GM19238 (cell line): ENCODE results near the gene TNS1.

Experiments
- DNase-seq: peaks from one replicate; pipeline ENCODE4 v3.0.0; 2011; ENCODE audit warnings: low spot score; ENCODE audit not compliant: insufficient read length

Gene TNS1

DNA sequence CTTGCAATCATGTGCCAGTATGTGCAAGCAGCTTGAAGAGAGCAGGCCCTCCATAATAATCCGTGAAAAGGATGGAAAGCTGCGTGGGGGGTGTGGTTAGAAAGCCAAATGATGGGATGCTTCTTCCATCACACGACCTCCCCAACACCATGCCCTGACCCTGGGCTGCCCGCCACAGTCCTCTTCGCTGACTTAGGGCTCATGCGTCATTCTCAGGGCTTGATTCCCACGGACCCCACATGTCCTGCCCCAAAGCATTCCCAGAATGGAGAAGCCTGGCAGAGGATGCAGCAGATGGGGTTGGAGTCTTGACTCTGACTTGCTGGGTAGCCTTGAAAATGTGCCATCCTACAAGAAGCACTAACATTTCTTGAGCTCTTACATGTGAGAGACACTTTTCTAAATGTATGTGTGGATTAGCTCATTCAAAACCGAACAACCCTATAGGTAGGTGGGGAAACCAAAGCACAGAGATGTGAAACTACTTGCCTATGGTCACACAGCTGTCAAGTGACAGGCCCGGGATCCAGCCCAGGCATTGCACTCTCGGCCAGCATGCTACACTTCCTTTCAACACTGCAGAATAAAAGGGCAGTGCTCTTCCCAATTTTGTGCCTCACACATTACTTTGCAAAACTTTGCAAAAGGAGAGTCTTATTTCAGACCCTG is 3.7 kb downstream of the TNS1 start:
- no peak for DNase-seq

DNA sequence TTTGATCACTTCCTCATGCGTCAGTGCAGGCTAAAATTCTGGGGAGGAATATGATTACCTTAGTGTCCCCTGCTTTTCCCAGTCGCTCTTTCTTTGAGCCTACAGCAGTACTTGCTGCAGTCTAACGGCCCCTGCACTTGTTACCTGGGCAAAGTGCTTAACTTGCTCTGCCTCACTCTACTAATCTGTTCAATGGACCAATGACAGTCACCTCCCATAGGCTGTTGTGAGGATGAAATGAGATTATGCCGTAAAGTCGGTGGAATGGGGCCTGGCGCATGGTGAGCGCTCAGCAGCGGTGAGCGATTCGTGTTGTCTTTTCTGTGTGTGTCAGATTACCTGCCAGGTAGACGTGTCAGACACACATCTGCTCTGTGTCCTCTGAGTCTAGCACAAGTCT is 5.3 kb downstream of the TNS1 start:
- no peak for DNase-seq

DNA sequence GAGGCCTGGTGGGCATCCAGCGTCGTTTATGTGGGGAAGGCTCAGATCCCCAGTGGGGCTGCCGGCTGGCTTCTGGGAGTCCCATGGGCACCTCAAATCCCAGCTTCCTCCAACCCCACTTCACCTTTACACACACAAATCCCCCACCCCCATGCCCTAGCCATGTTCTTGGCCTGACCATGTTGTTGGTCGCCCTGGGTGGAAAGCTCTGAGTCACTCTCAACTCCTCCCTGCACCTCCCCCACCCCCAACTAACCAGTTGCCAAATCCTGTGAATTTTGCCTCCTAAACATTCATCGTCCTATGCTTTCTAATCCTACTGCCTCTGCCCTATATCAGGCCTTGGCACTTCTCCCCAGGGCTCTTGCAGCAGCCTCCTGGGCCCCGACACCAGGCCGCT is 6.4 kb downstream of the TNS1 start:
- DNase-seq = no peak

DNA sequence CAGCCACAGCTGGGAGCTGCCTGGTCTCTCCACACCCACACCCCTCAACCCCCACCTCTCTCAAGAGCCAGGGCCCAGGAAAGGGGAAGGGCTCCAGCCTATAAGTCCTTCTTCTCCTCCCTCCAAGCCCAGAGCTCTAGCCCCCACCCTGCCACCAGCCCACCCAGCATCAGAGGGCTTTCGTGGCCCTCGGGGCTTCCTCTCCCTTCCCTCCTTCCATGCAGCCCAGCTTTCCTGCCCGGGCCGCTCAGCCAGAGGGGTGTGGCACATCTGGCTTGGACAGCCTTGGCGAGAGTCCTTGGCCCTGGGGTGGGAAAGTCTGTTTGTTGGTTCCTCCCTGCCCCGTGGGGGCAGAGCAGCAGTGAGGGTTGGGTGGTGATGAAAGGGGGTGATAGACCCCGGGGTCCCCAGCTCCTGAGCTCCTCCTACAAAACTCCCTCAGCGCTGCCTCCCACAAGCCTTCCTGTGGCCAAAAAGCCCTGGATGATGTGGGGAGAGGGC is 7.0 kb downstream of the TNS1 start:
- DNase-seq = no peak

DNA sequence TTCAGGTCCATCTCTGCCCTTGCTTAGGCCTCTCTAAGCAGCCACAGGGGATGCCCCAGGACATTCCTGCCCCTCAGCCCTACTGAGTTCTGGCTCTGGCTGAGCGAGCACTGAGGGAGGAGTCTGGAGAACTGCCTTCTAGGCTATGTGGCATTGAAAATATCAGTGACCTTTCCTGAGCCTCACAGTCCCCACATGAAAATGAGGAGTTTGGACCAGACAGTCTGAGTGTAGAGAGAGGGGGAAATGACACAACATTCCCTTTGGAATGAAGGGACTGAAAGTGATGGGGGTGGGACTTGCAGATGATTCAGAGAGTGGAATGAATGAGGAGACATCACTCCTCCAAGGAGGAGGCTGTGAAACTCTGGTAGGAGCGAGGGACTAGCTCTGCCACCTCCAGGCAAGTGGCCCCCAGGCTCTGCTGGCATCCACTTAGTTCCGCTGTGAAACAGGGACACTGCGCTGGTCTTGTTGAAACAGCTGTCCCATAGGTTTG is 8.0 kb downstream of the TNS1 start:
- no peak for DNase-seq

DNA sequence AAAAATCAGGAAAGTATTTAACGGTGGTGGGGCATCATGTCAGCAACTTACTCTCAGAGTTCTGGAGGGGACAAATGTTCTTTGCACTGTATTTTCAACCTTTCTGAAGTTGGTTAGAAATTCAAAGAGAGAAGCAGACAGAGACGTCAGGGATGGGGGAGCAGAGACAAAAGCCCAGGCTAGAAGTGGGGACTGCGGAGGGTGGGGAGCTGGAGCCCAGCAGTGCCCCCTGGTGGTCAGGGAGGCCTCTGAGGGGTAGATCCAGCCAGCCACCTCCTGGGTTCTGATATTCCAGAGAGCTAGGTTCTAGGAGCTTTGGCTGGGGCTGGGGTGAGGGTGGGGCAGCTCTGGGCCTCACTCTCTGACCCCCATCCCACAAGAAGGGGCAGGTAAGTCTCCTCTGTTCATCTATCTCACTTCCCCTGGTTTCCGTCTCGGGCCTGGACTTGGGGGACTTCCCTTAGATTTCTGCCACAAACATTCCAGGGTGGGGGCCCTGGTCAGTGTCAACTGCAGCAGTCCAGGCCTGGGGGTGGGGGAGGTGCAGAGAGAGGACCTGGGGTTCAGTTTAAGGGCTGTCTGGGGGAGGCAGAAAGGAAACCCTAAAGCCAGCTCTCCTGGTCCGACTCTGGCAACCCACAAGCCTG is 8.9 kb downstream of the TNS1 start:
- DNase-seq = peak; percentile 69

DNA sequence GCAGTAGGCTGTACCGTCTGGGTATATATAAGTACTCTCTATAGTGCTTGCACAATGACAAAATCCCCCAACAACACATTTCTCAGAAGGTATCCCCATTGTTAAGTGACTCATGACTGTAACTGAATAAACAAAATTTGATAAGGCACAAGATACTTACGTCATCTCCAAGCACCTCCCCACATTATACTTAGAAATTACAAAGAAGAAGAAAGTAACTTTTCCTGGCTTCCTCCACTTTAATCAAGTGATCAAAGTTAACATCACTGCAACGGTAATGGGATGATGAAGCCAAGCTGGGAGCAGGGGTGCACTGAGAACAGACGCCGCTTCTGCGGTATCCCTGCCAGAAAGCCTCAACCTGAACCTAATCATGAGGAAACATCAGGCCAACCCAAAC is 9.7 kb downstream of the TNS1 start:
- DNase-seq = no peak

DNA sequence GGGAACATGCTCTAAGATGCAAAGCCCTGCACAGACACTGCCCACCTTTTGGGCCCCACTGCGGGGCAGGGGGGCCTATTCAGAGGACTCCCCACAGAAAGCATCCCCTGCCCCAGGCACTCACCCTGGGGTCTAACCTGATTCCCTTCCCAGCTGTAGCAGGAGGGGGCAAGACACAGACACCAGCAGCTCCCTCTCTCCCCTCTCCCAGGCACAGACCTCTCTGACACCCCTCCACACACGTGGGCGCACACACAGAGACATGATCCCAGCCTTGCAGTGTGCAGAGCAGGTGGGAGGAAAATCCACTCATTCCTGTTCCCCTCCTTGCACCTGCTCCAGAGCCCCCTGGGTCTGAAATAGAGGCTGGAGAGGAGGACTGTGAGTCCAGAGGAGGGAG is 10.7 kb downstream of the TNS1 start:
- no peak for DNase-seq

DNA sequence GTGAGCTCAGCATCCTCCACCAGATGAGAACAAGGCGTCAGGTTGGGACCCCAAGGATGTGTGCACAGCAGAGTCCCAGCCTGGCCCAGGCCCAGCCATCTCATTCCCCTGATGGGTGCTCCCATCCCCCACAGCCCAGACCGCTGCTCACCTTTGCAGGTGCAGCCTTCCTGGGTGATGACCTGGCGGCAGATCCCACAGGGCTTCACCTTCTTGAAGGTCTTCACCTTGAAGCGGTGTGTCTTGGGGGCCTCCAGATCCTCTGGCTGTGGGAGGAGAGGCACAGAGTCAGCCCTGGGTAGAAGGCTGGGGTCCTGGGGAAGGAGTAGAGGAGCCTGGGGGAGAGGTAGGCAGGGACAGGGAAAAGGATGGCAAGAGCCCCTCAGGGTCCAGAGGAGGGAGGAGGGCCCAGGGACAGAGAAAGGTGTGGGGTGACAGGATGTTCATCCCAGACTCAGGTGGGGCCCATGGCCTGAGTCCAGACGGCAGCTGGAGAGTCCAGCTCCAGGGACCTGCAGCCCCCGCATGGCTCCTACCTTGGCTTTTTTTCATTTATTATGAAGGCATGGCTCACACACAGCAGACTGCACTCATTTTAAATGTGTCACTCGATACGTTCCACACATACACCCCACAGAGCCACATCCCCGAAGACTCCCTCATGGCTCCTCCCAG is 11.9 kb downstream of the TNS1 start:
- DNase-seq = no peak

DNA sequence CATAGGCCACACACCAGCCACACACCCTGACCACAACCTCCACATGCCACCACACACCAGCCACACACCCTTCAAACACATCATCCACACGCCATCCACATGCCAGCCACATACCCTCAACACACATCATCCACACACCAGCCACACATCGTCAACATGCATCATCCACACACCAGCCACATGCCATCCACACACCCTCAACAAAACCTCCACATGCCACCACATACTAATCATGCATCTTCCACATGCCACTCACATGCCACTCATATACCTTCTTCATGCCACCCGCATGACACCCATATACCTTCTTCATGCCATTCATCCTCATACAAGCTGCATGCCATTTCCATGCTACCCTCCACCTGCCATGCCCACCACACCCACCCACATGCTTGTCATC is 12.4 kb downstream of the TNS1 start:
- no peak for DNase-seq

DNA sequence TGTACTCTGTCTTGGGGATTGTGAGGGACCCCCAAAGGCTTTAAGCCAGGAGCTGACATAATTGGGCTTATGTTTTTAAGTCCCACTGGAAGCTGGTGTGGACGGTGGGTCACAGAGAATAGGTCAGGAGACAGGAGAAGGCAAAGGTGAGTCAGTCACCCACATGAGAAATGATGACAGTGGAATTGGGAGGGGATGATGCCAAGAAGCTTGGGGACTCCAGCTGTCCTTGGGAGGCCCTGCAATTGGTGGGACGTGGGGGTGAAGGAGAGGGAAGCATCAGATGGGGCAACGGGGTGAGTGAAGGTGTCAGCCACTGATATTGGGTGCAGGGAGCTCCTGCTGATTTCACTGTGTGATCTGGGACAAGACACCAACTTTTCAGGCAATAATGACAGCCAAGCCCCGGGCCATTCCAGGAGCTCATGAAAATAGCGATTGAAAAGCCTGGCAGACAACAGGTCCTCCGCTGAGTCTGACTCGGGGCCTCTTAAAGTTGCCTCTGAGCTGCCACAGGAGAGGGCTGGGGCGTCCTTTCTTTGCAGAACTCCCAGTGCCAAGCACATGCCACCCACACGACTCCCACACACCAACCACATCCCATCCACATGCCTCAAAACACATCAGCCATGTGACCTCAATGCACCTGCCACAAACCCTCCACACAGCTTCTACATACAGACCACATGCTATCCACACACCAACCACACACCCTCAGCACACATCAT is 13.4 kb downstream of the TNS1 start:
- DNase-seq = no peak

DNA sequence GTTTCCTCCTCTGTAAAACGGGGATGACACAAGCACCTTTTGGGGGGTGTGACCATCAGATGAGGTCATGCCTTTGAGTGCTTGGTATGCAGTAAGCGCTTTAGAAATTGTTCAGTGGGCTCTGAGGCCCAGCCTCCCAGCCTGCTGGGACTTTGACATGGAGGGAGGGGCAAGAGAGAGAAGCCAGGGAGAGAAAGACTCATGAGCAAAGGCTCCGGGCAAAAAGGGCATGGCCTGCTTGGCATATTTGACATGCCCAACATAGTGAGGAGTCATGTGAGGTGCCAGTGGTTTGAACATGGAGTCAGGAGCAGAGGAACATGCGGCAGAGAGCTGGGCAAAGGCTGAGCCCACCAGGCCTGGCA is 14.0 kb downstream of the TNS1 start:
- no peak for DNase-seq

DNA sequence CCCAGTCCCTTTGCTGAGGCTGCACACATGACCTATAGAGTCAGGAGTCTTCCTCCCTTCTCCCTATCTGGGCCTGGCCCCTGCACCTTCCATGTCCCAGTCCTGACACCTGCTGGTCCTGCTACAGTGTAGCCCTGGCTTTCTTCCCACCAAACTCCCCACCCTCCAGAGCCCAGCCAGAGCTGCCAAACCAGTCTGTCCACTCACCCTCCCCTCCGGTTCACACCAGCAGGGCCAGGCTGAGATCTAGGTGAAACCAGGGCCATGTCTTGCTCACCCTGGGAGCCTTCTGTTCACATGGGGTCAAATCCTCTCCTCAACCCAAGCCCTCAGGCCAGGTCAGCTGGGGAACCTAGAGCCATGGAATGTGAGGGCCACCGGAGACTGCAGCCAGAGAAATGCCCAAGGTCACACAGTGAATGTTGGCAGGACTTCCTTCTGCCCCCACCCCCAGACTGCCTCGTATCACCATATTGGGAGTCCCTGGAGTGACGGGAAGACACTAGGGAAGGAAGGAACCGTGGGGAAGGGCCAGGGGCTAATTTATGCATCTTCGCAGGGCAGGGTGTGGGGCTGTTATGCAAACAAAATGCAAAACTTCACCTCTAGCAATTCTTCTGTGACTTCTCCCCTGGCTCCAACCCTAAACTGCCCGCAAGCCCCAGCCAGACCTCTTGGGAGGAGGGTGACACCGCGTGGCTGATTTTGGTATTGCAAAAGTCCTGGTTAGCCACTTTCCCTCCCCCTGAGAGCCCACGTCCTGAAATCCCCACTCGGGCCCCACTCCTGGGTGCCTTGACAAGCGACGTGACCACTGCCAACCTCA is 14.6 kb downstream of the TNS1 start:
- DNase-seq = peak; percentile 77

DNA sequence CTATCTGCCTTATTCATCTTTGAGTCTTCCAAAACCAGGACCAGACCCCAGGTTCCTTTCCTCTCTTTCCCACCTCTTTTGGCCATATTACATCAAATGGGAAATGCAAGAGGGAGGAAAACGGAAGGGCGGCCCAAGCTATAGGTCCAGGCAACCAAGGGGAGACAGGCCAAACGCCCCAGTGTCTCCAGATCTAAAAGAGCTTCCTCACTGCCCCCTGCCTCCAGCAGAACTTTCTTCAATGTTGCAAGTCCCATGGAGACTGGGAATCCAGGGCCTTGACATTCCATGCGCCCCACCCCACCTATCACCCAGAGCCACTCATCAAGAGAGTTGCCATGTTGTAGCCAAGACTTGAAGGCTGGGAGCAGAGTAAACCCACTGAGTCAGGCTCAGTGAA is 15.4 kb downstream of the TNS1 start:
- DNase-seq = no peak

DNA sequence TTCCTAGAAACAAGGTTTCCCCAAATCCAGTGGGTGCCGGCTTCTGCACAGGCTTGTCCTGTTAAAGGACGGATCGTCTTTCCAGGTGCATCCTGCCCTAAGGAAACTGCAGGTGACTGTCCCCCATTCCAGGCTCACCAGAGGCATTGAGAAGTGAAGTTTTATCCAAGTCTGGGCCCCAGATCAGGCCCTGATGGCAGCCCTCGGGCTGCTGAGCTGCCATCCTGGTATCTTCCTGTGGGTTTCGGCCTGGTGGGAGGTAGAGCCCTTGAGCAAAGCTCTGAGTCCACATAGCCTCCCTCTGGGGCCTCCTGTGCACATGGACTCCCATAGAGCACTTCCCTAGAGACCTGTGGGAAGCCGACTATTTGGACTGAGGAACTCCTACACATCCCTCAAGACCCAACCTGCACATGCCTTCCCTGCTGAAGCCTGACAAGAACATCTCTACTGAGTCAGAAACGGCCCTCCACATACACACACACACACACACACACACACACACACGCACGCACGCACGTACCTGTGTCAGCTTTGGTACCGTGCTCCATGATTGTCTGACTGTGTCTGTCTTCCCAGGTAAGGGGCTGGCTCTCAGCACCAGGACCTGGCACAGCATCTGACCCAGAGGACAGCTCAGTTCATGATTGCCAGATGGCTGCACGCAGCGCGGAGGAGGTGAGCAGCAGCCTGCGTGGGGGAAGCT is 16.4 kb downstream of the TNS1 start:
- DNase-seq = no peak

DNA sequence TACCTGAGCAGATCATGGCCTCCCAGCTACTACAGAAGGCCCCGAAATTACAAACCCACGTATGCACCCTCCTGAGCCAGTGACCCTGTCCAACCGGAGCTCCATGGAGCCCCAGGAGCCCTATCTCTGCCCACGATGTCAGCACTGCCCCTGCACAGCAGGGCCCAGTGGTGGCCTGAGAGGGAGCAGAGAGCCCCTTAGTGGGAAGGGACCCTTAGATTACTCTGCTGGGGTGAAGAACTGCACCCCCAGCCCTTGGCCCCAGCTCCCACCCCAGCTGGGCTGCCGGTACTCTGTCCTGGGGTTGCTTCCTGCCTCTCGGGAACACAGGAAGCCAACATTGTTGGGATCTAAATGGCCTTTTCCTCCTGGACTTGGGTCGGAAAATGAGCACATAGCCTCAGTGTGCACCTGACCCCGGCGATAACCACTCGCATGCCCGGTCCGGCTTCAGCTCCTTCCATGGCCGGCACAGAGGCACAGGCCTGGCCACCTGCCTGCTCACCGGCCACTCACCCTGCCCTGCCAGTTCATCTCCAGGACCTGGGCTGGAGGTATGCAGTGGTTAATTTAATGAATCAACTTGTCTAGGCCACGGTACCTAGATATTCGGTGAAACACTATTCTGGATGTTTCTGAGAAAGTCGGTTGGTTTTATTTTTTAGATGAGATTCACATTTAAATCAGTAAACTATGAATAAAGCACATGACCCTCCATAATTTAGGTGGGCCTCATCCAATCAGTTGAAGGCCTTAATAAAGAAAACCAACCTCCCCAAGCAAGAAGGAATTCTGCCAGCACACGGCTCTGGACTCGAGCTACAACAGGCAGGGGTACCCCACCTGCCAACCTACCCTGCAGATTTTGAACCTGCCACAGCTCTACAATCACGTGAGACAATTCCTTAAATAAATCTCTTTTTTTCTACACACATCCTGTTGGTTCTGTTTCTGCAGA is 19.2 kb downstream of the TNS1 start:
- DNase-seq = no peak

DNA sequence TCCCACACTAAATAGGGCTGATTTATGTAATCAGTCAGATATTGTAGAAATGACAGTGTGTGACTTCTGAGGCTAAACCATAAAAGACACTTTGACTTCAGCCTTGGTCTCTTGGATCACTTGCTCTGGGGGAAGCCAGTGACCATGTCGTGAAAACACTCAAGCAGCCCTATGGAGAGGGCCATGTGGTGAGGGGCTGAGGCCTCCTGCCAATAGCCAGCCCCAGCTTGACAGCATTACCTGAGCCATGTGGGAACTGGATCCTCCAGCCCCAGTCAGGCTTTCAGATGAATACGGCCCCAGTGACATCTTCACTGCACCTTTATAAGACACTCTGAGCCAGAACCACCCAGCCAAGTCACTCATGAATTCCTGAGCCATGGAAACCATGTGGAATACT is 20.8 kb downstream of the TNS1 start:
- no peak for DNase-seq

DNA sequence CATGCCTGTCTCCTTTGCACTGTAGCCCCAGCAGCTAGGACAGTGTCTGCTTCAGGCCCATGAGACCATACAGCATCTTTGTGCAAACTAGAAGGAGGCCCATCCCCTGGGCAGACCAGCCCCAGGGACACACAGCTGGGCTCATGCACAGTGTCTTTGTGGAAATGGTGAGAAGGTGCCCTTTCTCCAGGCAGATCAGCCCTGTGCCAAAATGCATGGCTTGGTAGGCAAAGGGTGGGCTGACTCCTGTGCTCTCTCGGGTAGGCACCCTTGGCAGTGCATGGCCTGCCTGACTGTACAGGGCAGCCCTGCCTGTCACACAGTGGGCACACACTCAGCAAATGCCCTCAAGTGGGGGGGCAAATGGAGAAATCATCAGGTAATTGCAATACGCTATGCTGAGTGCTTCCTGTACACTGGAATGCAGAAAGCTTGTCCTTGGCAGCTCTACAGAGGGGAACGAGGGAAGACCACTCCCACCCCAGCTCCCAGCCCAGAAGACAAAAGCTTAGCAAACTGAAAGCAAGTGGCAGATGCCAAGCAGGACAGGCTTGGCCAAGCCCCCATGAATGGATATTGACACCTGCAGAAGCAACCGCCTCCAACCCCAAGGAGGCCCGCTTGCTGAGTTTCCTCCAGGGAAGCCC is 21.6 kb downstream of the TNS1 start:
- DNase-seq = no peak

DNA sequence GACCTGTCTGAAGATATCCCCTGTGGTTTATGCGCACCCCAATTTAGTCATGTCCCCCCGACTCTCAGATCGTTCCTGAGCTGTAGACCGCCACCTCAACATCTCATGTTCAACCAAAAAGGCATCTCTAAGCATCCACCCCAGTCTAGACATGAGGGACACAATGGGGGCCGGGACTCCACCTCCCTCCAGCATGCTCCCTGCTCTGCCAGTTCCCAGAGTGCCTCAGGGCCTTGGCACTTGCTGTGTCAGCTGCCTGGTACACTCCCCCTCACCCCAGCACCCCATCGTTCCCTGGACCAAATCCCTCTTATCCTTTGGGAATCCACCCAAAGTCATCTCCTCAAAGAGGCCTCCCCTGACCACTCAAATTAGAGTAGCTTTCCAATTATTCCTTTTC is 22.2 kb downstream of the TNS1 start:
- DNase-seq = no peak
